ENCODE results near the gene MKNK1.

The MKNK1 gene

DNA sequence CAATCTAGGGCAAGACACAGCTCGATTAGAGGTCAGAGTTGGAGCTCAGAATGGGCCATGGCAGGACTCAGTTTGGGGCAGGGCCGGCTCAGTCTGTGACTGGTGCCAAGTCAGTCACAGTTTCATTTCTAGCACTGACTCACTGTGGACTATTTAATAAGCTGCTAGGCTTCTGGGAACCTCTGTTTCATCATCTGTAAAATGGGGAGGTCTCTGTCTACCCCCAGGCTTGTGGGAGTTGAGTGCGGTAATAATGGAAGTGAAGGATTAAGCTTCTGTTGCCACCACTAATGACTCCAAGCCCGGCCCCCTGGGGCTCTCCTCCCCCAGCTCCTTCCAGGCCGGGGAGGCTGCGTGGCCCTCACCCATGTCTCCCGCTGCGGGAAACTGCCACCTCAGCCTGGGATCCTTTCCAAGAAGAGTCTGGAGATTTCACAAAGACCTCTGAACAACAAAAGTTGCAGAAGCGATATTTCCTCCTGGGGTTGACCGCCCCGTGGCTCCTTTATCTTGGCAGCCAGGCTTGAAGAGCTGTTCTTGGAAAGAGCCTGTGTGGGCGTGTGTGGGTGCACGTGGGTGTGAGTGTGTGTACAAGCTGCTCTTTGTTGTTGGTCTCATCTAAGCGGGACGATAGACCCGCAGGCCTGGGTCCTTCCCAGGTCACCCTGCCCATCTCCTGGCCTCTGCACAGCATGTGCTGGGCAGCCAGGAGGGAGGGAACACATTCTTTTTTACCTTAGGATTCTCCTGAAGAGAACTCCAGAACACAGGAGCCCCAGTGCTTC, 81.7 kb downstream of the MKNK1 start:
- DNase-seq (ENCODE audit: low spot score): no peak

- no peak for DNase-seq (ENCODE audit: low spot score)
These were observed 82.7 kb downstream of the MKNK1 start for GRCh38 chr1:46521414-46521813.

- peak; percentile 86 for DNase-seq (ENCODE audit: low spot score)
These were observed 83.8 kb downstream of the MKNK1 start for GRCh38 chr1:46520063-46520911.

DNA sequence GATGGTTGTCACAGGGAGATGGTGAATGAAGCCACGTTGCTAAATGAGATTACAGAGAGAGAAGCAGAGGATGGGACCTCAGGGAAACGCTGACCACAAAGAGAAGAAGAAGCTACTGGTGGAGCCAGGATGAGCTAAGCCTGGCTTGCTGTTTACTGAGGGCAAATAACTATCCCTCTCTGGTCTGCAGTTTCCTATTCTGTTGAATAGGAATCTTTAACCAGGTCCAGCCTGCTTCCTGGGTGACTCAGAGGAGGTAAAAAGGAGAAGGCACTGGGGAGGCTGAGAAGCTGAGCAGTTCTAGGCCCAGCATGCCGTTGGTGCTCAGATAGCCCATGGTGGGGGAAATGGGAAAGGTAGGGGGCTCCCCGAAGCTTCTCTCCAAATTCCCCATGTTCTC, 84.9 kb downstream of the MKNK1 start:
- no peak for DNase-seq (ENCODE audit: low spot score)

- DNase-seq (ENCODE audit: low spot score): no peak
These were observed 86.1 kb downstream of the MKNK1 start for GRCh38 chr1:46517932-46518498.

DNA sequence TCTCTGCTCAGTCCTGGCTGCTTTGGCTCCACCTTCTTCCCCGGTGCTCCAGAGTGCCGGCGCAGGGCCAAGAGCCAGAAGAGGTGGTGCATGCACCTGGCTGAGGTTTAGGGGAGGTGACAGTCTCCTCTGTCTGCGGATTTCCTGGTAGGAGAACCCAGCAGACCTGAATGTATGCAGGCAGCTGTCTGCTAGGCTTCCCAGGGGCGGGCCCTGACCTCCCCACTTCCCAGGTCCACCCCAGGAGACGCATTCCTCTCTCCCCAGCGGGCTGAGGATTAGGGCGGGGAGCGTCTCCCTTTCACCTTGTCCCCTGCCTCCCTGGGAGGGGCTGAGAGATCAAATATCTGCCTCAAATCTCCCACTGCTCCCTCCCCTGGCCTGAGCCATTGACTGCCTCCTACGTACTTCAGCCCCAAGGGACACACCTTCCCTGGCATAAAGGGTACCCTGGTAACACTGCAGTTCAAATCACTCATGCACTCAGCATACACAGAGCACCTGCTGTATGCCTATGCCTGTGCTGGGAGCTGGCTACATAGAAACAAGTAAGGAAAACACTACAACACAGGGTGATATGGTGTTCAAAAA, 87.0 kb downstream of the MKNK1 start:
- DNase-seq (ENCODE audit: low spot score): peak; percentile 76

GRCh38 chr1:46516200-46516950, 87.7 kb downstream of the MKNK1 start:
- no peak for DNase-seq (ENCODE audit: low spot score)

DNA sequence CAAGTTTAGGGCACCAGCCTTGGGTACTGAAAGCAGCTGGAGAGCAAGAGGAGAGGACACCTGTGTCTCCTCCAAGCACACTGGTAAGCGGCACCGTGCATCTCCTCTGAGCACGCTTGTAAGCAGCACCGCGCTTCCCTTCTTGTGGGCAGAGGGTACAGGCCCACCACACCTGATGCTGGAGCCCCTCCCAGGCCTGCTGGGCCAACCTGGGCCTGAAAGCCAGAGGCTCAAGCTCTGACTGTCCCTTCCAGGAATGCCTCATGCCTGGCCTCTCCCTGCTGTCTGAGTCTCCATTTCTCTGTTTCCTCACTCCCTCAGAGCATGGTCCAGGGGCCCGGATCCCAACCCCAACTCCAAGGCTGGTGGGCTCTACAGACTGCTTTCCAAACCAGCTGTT, 88.5 kb downstream of the MKNK1 start:
- DNase-seq (ENCODE audit: low spot score): no peak

DNA sequence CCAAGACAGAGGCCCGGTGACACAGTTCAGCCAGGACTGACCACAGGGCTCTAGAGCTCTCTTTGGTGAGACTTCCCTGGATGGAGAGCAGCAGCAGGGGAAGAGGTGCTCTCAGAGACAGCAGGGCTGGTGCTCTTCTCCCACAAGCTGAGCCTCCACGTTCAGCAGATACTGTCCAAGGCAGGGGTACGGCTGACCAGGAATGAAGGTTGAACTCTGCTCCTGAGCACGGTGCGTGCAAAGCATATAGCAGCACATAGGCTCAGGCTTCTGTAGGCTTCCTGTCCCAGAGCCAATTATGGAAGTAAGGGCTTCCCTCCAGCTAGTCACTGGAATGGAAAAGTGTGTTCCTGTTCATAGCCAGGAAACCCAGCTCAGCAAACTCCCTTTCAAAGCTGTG, 90.5 kb downstream of the MKNK1 start:
- no peak for DNase-seq (ENCODE audit: low spot score)

GRCh38 chr1:46512792-46513190, 91.3 kb downstream of the MKNK1 start:
- no peak for DNase-seq (ENCODE audit: low spot score)

DNA sequence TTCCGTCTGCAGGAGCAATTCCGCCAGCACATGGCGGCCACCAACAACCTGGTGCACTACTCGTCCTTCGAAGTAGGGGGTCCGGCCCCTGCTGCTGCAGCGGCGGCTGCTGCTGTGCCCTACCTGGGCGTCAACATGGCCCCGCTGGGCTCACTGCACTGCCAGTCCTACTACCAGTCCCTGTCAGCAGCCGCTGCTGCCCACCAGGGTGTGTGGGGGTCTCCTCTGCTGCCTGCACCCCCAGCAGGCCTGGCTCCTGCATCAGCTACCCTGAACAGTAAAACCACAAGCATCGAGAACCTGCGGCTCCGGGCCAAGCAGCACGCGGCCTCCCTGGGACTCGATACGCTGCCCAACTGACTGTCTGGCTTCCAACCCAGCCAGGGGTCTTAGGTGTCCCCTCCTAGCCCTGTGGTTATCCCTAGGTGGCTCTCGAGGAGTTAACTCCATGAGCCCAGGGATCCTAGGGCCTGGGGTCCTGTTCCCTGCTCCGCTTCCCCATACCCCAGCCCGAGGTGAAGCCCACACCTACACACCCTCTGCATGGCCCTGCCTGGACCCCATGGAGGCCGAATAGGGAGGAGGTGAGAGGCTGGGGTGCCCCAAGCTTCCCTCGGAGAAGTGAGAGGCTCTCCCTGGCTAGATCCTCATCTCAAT, 91.8 kb downstream of the MKNK1 start:
- DNase-seq (ENCODE audit: low spot score): no peak

DNA sequence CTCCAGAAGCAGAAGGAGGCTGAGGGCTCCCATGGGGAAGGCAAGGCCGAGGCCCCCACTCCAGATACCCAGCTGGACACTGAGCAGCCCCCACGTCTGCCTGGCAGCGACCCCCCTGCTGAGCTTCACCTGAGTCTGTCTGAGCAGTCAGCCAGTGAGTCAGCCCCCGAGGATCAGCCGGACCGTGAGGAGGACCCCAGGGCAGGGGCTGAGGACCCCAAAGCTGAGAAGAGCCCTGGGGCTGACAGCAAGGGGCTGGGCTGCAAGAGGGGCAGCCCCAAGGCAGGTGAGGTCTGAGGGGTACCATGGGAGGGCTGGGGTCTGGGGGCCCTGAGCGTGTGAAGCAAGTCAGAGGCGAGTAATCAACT, 93.1 kb downstream of the MKNK1 start:
- no peak for DNase-seq (ENCODE audit: low spot score)

GRCh38 chr1:46510341-46510997, 93.6 kb downstream of the MKNK1 start:
- DNase-seq (ENCODE audit: low spot score): no peak

- DNase-seq (ENCODE audit: low spot score): no peak
These were observed 95.3 kb downstream of the MKNK1 start for GRCh38 chr1:46508757-46509156.

Measured in ecto neural progenitor cell (in vitro differentiated cells).